Head of caudate nucleus (tissue), 42 donors: ENCODE data around the gene PWP1.
"Not testable (repeated sequence)": the region's sequence is repeated elsewhere in the genome, so short reads cannot be mapped to it uniquely, and the experiment has no call there.

Experiments
- DNase-seq, 42 donors: peaks; one replicate each; pipeline versions ENCODE4 v3.0.0 to v3.0.0-alpha.2; 2020 to 2021; ENCODE audit warnings: mixed read lengths in 7 of 42
- intact Hi-C: fragments of 100-400 bp; cut with DNase I; formaldehyde crosslinking; loops from one replicate; pipeline ENCODE4 v1.15.0; 2022

Gene PWP1

DNA sequence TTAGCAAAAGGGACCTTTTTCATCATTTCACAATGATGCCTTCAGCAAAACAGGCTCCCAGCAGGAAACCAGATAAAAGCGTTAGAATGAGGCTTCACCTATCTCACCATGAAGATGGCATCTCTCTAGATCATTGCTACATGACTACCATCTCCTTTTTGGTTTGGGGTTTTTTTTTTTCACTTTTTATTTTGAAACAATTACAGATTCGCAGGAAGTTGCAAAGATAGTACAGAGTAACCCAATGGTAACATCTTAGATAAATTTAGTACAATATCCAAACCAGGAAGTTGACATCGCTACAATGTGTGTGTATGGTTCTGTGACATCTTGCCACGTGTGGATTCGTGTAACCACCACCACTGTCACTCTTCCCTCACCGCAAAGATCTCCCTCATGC is 22.3 kb upstream of the PWP1 start:
- DNase-seq, result no peak
- intact Hi-C loops, result no loop called here

DNA sequence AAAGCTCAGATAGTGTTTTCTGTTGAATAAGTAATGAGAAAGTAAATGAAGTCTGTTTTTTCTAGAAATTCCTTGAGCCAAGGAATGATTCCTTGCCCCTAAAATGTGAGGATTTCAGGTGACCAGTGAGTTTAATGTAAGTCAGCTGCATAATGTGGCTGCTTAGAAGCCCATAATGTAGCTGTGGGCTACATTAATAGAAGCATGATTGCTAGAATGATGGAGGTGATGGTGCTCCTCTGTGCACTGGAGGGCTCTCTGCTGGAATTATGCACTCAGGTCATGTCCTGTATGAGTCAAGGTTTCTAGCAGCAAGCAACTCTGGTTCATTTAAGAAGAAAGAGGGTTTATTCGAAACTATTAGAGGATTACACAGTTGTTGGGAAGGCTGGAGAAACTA is 19.6 kb upstream of the PWP1 start:
- DNase-seq, result no peak
- intact Hi-C loops, result no loop called here

GRCh38 chr12:107667464-107667863 is 18.1 kb upstream of the PWP1 start:
- intact Hi-C loops, result no loop called here
- DNase-seq, result no peak

- DNase-seq, result no peak
- intact Hi-C loops, result no loop called here
These were observed 17.1 kb upstream of the PWP1 start for GRCh38 chr12:107668320-107669098.

GRCh38 chr12:107669946-107670345 is 15.7 kb upstream of the PWP1 start:
- DNase-seq, result no peak
- intact Hi-C loops, result no loop called here

GRCh38 chr12:107670999-107671643 is 14.5 kb upstream of the PWP1 start:
- DNase-seq, result peak in 9 of 42 donors; percentile 17 to 53 (median 29)
- intact Hi-C loops, result no loop called here

- intact Hi-C loops, result no loop called here
- DNase-seq, result no peak
These were observed 7.9 kb upstream of the PWP1 start for GRCh38 chr12:107677671-107678070.

DNA sequence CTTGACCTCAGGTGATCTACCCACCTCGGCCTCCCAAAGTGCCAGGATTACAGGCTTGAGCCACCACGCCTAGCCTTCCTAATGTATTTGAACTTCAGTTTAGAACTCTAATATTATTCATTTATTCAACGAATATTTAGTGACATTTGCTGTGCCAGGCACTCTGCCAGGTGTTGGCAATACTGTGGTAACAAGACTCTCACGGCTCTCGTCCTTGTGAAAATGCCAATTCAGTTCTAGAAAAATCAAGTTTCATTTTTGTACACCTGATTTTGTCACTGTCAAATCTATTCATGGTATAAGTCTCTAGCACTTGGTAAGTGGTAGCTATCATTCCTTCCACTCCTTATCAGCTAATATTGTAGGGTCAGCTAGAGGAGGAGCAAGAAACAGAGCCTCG is 6.3 kb upstream of the PWP1 start:
- intact Hi-C loops, result no loop called here
- DNase-seq, result no peak

- no peak for DNase-seq
- intact Hi-C loops, result loop anchor here (5.0 kb wide), 1 partner anchor 831 kb away; no protein-coding TSS in a partner anchor
These were observed 4.2 kb upstream of the PWP1 start for GRCh38 chr12:107681455-107681835.

GRCh38 chr12:107681836-107682820 is 3.5 kb upstream of the PWP1 start:
- no peak for DNase-seq
- intact Hi-C loops, result loop anchor here (5.0 kb wide), 1 partner anchor 830 kb away; no protein-coding TSS in a partner anchor

- intact Hi-C loops, result loop anchor here (2.0 to 5.0 kb wide), 2 partner anchors 77 to 828 kb away; partner anchors contain the start of gene PRDM4
- no peak for DNase-seq
These were observed 1.4 kb upstream of the PWP1 start for GRCh38 chr12:107684029-107684795.

GRCh38 chr12:107684990-107685359 is 624 bp upstream of the PWP1 start:
- DNase-seq, result peak in 3 of 42 donors; percentile 11 to 29 (median 16)
- intact Hi-C loops, result loop anchor here (2.0 to 5.0 kb wide), 2 partner anchors 76 to 827 kb away; partner anchors contain the start of gene PRDM4

GRCh38 chr12:107695772-107696171 is 10.2 kb downstream of the PWP1 start:
- DNase-seq, intact Hi-C loops: not testable (repeated sequence)

DNA sequence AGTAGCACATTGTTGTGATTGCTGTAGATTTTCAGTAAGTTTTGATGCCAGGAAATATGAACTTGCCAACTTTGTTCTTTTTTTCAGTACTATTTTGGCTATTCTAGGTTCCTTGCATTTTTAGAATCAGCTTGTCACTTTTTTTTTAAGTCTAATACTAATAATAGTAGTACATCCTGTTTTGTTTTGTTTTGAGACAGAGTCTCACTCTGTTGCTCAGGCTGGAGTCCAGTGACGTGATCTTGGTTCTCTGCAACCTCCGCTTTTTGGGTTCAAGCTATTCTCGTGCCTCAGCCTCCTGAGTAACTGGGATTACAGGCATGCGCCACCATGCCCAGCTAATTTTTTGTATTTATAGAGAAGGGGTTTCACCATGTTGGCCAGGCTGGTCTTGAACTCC is 16.5 kb downstream of the PWP1 start:
- DNase-seq, result no peak
- intact Hi-C loops, result no loop called here

GRCh38 chr12:107704041-107704440 is 18.4 kb downstream of the PWP1 start:
- DNase-seq, result no peak
- intact Hi-C loops, result no loop called here

GRCh38 chr12:107705522-107705921 is 19.9 kb downstream of the PWP1 start:
- DNase-seq, intact Hi-C loops: not testable (repeated sequence)

DNA sequence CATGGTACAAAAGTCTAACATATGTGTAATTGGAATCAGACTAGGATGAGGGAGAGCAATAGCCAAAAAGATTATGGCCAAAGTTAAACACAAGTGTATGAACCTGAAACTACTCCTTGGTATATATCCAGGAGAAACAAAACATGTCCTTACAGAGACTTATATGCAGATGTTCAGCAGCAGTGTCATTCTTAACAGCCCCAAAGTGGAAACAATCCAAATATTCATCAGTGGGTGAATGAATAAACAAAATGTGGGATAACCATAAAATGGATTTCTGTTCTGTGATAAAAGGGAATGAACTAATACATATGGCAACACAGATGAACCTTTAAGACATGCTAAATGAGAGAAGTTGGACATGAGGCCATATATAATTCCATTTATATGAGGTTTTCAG is 30.2 kb downstream of the PWP1 start:
- DNase-seq, result no peak
- intact Hi-C loops, result no loop called here

DNA sequence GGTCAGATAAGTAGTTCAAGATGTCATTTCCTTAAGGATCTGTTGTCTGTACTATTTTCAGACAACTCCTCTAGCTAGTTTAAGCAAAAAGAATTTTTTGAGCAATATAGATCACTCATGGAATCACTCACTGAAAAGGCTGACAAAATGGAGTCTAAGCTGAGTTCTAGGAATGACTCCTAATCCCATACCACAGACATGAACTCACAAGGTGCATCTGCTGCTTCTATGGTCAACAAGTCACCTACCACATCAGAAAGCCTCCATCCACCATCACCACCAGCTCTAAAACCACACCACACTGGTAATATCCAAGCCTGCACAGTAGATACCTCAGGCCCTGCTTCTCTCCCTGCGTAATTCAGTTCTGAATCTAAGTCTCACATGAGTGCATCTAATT is 33.0 kb downstream of the PWP1 start:
- intact Hi-C loops, result no loop called here

DNA sequence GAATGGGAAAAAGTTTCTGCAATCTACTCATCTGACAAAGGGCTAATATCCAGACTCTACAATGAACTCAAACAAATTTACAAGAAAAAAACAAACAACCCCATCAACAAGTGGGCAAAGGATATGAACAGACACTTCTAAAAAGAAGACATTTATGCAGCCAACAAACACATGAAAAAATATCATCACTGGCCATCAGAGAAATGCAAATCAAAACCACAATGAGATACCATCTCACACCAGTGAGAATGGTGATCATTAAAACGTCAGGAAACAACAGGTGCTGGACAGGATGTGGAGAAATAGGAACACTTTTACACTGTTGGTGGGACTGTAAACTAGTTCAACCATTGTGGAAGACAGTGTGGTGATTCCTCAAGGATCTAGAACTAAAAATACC is 41.7 kb downstream of the PWP1 start:
- DNase-seq, intact Hi-C loops: not testable (repeated sequence)

More for the DNA sequence above, 33.0 kb downstream of the PWP1 start:
- DNase-seq, result no peak
